Measurements from ENCODE around the gene STEAP4. TPM values are rescaled to one million over a fixed set of nuclear protein-coding genes. Genes with fewer than 3 reads are reported as not detected.

The STEAP4 gene
- total RNA-seq, 1 experiment from 2014 or later = 0.17 TPM

GRCh38 chr7:88223265-88223664 lies 83.4 kb downstream of the STEAP4 start:
- TF ChIP-seq ETV6 (CRISPR knock-in tag; IDR thresholded peaks at IDR 0.05) = no peak
- TF ChIP-seq, protein P1, sequence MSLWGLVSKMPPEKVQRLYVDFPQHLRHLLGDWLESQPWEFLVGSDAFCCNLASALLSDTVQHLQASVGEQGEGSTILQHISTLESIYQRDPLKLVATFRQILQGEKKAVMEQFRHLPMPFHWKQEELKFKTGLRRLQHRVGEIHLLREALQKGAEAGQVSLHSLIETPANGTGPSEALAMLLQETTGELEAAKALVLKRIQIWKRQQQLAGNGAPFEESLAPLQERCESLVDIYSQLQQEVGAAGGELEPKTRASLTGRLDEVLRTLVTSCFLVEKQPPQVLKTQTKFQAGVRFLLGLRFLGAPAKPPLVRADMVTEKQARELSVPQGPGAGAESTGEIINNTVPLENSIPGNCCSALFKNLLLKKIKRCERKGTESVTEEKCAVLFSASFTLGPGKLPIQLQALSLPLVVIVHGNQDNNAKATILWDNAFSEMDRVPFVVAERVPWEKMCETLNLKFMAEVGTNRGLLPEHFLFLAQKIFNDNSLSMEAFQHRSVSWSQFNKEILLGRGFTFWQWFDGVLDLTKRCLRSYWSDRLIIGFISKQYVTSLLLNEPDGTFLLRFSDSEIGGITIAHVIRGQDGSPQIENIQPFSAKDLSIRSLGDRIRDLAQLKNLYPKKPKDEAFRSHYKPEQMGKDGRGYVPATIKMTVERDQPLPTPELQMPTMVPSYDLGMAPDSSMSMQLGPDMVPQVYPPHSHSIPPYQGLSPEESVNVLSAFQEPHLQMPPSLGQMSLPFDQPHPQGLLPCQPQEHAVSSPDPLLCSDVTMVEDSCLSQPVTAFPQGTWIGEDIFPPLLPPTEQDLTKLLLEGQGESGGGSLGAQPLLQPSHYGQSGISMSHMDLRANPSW (CRISPR knock-in tag; conservative IDR thresholded peaks at IDR 0.05; ENCODE audit: low read depth) = no peak
- TF ChIP-seq ERG (CRISPR knock-in tag; IDR thresholded peaks at IDR 0.05) = no peak
- TF ChIP-seq HMGXB4 (CRISPR knock-in tag; IDR thresholded peaks at IDR 0.05) = no peak
- TF ChIP-seq ZNF416 (CRISPR knock-in tag; IDR thresholded peaks at IDR 0.05) = no peak
- no peak for TF ChIP-seq ATF1 (CRISPR knock-in tag; IDR thresholded peaks at IDR 0.05)
- TF ChIP-seq PRDM15 (CRISPR knock-in tag; IDR thresholded peaks at IDR 0.05) = no peak
- TF ChIP-seq, protein P2, sequence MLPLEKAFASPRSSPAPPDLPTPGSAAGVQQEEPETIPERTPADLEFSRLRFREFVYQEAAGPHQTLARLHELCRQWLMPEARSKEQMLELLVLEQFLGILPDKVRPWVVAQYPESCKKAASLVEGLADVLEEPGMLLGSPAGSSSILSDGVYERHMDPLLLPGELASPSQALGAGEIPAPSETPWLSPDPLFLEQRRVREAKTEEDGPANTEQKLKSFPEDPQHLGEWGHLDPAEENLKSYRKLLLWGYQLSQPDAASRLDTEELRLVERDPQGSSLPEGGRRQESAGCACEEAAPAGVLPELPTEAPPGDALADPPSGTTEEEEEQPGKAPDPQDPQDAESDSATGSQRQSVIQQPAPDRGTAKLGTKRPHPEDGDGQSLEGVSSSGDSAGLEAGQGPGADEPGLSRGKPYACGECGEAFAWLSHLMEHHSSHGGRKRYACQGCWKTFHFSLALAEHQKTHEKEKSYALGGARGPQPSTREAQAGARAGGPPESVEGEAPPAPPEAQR (CRISPR knock-in tag; IDR thresholded peaks at IDR 0.05) = no peak
- no peak for TF ChIP-seq ZBTB21 (CRISPR knock-in tag; IDR thresholded peaks at IDR 0.05; ENCODE audit: borderline replicate concordance)
- TF ChIP-seq, protein P3, sequence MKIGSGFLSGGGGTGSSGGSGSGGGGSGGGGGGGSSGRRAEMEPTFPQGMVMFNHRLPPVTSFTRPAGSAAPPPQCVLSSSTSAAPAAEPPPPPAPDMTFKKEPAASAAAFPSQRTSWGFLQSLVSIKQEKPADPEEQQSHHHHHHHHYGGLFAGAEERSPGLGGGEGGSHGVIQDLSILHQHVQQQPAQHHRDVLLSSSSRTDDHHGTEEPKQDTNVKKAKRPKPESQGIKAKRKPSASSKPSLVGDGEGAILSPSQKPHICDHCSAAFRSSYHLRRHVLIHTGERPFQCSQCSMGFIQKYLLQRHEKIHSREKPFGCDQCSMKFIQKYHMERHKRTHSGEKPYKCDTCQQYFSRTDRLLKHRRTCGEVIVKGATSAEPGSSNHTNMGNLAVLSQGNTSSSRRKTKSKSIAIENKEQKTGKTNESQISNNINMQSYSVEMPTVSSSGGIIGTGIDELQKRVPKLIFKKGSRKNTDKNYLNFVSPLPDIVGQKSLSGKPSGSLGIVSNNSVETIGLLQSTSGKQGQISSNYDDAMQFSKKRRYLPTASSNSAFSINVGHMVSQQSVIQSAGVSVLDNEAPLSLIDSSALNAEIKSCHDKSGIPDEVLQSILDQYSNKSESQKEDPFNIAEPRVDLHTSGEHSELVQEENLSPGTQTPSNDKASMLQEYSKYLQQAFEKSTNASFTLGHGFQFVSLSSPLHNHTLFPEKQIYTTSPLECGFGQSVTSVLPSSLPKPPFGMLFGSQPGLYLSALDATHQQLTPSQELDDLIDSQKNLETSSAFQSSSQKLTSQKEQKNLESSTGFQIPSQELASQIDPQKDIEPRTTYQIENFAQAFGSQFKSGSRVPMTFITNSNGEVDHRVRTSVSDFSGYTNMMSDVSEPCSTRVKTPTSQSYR (CRISPR knock-in tag; IDR thresholded peaks at IDR 0.05) = no peak
- no peaks in the 10 kb centered on the region for H3K27me3 Mint-ChIP-seq (ENCODE audit: low read depth)
- POLR2A ChIA-PET = no interaction called here
- no peaks in the 10 kb centered on the region; the same call in 1 of the 2 replicates for H3K9me3 Mint-ChIP-seq
- no peak for ATAC-seq
- H3K36me3 Mint-ChIP-seq = no peaks in the 10 kb centered on the region
- H3K4me1 Mint-ChIP-seq = peaks cover 19% of the 10 kb centered on the region
- CTCF ChIA-PET = no interaction called here
- DNase-seq (ENCODE audit: low spot score) = no peak
- H3K4me3 Mint-ChIP-seq = no peak overlapping the region
- no peak overlapping the region for H3K27ac Mint-ChIP-seq

Other genes with a start within 250 kb of the STEAP4 start
- gene SRI, start 86.9 kb downstream of the STEAP4 start, total RNA-seq (2021) = 135 to 141 TPM (median 141 TPM) in 3 replicates